Subcutaneous adipose tissue (tissue), 4 donors: ENCODE results near the gene RAPSN. TPM values are rescaled to one million over a fixed set of nuclear protein-coding genes. Genes with fewer than 3 reads are reported as not detected.

Source experiments
- total RNA-seq, 4 donors: library from RNA; depleted of rRNA; stranded (reverse); fragments of >200 nt; gene quantifications; one replicate each; pipeline ENCODE4 v1.1.0, GENCODE V29; 2016
- TF ChIP-seq, protein P1 (sequence below): fragments of 450-650 bp; IDR thresholded peaks from one replicate; pipeline ENCODE4 v1.5.1; 2016; ENCODE audit warnings: low read depth, mild to moderate bottlenecking, control low read depth, antibody characterized with exemption, moderate library complexity

Gene RAPSN
- total RNA-seq, 4 donors from 2014 or later, result not detected

GRCh38 chr11:47411884-47412746, 36.8 kb downstream of the RAPSN start:
- TF ChIP-seq, protein P1, sequence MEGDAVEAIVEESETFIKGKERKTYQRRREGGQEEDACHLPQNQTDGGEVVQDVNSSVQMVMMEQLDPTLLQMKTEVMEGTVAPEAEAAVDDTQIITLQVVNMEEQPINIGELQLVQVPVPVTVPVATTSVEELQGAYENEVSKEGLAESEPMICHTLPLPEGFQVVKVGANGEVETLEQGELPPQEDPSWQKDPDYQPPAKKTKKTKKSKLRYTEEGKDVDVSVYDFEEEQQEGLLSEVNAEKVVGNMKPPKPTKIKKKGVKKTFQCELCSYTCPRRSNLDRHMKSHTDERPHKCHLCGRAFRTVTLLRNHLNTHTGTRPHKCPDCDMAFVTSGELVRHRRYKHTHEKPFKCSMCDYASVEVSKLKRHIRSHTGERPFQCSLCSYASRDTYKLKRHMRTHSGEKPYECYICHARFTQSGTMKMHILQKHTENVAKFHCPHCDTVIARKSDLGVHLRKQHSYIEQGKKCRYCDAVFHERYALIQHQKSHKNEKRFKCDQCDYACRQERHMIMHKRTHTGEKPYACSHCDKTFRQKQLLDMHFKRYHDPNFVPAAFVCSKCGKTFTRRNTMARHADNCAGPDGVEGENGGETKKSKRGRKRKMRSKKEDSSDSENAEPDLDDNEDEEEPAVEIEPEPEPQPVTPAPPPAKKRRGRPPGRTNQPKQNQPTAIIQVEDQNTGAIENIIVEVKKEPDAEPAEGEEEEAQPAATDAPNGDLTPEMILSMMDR, result no peak

- TF ChIP-seq, protein P1, result no peak
Measured at GRCh38 chr11:47410370-47411264, 38.3 kb downstream of the RAPSN start.

DNA sequence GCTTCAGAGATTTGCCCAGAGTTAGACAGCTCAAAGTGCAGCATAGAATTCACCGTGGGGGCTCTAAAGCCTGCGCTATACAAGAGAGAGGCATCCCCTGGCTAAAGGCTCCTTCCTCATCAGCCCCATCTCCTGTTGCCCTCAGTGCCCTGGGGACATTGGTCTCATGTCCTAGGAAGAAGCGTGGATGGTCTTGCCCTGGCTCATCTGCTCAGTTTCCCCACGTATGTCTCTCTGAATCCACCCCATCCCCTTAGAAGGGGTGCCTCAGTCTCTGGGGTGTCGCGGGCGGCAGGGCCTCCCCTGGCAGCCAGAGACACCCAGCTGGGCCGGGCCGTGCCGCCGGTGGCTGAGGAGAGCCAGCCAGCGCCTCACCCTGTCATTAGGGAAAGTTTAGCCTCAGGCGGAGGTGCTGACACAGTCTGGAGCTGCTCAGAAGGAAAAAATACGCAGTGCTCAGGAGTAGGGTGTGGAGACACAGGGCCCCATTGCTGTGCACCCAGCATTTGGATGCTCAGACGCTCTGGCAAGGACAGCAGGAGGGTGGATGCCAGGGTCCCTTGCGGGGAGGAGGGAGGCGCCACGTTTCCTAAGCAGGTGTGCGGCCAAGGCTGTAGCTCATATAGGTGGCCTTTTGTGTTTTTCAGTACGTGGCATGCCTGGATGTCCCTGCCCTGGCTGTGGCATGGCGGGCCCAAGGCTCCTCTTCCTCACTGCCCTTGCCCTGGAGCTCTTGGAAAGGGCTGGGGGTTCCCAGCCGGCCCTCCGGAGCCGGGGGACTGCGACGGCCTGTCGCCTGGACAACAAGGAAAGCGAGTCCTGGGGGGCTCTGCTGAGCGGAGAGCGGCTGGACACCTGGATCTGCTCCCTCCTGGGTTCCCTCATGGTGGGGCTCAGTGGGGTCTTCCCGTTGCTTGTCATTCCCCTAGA, 39.2 kb downstream of the RAPSN start:
- TF ChIP-seq, protein P1, result no peak

DNA sequence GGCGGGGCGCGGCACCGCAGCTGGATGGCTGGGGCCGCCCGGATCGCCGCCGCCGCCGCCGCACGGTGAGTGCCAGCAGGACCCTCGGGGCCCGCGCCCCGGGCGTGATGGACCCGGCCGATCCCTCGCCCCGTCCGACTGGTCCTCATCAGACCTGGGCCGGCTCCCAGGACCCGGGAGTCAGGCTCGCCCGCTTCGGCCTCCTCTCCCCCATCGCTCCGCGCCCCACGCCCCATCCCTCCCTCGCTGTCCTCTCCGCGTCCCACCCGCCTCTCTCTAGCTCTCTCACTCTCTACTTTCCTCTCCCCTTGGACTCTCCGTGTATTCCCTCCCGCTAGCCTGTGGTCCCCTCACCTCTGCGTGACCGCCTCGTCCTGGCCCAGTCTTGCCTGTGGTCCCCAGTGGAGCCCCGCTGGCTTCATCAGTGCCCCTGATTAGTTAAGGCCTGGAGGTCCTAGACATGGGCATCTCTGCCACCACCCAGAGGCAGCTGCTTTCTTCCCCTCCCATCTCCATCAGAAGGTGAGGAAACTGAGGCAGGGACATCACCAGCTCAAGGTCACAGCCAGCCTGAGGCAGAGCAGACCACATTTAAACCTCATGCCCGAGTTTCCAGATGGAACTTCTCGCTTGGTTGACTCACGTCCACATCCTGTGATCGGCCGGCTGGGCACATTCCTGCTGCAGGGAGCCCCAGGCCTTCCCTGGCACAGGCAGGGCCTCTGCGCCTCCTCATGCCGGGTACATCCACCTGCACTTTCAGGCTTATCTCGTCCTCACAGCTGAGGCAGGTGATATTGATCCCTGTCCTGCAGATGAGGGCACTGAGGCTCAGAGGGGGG, 40.1 kb downstream of the RAPSN start:
- TF ChIP-seq, protein P1, result no peak

DNA sequence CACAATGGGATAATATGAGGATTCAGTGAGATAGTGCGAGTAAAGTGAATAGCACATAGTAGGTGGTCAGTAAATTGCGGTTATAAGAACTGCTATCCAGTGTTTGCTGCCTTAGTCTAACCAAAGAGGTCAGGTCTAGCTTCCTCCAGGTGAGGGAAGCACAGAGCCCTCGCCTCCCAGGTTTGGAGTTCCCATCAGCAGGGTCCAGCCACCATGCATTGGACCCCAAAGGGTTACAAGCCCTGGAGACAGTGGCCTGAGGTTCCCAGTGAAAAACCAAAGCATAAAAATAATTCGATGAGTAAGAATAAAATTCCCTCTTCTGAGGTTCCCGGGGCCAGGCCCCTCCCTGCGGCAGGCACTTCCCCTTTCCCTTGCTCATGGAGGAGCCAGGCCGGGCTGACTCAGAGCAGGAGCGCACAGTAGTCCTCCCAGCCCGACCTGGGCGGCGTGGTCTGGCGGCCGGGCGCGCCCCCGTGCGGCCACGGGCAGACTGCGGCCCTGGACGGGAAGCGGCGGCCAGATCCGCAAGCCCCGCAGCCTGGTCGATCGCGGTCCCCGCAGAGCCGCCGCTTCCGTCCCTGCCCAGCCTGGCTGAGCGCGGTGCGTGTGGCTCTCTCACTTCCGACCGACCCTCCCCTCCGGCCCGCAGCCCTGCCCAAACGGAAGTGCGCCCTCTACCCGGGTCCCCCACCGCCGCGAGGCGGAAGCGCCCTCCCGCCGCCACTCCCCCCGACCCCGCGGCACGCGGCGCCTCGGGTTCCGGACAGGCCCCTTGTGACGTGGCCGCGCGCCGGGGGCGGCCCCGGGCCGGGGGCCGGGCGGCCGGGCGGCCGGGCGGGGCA, 41.0 kb downstream of the RAPSN start, which contains the start of gene SLC39A13:
SLC39A13 (plus strand) TSS at position 845 of the 845 bp plus-strand sequence. CDS start 1,505 bp downstream, outside the sequence.
- TF ChIP-seq, protein P1, result no peak
